NCI-H2196 treated with DMSO at 0.1 percent for 48 hours (cell line): ENCODE measurements around the gene DUSP2.

ENCODE experiments used
- DNase-seq: peaks from one replicate; lab custom pipeline; 2025; ENCODE audit not compliant: unreplicated experiment; lab: John Stamatoyannopoulos, UW

The DUSP2 gene

GRCh38 chr2:96103761-96104486 is 41.3 kb downstream of the DUSP2 start:
- no peak for DNase-seq

- DNase-seq: no peak
These were observed 42.0 kb downstream of the DUSP2 start for GRCh38 chr2:96103187-96103601.

DNA sequence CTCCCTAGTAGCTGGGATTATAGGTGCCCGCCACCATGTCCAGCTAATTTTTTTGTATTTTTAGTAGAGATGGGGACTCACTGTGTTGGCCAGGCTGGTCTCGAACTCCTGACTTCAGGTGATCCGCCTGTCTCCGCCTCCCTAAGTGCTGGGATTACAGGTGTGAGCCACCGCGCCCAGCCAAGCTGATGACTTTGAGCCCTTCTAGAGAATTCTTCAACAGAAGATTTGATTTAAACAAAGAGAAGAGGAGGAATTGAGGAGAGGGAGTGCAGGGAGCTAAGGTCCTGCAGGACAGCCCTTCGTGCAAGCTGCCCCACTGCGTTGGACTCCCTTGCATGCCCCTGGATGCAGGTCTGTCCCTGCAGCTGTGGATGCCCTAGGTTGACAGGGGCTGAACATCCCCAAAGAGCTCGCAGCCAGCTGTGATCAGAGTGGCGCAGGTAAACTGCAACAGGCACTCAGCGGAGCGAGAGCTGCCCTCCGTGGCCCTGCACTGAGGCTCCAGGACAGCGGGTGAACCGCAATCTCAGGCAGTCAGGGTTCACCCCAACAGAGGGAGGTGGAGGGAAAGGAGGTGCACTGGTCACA is 42.5 kb downstream of the DUSP2 start:
- DNase-seq: no peak

DNA sequence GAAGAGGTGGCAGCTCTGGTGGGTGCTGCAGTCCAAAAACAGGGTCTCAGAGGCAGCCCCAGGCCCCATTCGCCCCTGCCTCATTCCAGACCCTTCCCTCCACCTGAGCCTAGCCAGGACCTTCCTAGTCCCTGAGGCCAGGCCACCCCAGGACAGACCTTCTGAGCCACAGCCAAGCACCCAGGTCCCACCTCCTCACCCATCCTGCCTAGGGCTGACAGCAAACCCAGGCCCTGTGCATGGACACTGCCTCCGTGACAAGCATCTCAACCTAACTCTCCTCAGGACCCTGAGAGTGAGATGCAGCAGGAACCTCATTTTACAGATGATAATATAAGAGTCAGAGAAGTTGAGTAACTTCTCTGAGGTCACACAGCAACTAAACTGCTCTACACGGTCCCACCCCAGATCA is 44.3 kb downstream of the DUSP2 start:
- DNase-seq: no peak

- no peak for DNase-seq
These were observed 45.1 kb downstream of the DUSP2 start for GRCh38 chr2:96099861-96100798.

GRCh38 chr2:96098900-96099590 is 46.2 kb downstream of the DUSP2 start:
- DNase-seq: no peak

DNA sequence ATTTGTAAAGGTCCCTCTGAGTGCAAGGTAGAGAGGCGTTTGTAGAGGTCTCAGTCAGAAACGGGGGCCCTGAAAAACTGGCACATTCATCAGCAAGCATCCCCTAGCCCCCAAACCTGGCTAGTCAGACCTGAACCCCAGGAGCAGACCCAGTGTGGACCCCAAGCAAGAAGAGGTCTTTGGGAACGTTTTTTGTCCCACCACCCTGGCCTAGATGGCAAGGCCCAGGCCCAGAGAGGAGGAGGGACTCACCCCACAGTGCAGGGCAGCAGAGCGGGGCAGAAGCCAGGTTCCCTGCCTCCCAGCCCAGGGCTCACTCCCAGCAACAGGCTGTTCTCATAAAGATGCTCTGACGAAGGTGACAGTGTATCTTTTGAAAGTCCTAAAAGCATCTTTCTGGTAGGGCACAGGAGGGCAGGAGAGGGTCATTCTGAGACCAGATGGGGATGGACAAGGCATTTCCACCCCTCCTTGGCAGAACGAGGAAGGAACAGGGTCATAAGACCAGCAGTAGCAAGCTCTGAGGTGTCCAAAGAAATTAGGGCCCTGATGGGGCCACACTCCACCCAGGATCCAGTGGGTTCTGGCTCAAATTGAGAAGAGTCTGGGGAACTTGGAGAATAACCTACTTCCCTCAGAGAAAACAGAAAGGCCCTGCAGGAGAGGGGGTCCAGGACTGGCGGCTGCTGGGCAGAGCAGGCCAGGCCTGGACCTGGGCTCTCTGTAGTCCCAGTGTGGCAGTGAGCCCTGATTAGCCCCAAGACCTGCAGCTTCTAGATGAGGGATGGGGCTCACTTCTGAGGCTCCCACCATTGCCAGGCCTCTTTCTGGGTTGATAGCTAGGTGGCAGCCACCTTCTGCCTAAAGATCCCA is 47.1 kb downstream of the DUSP2 start:
- no peak for DNase-seq

GRCh38 chr2:96097441-96097840 is 47.8 kb downstream of the DUSP2 start:
- DNase-seq: no peak

DNA sequence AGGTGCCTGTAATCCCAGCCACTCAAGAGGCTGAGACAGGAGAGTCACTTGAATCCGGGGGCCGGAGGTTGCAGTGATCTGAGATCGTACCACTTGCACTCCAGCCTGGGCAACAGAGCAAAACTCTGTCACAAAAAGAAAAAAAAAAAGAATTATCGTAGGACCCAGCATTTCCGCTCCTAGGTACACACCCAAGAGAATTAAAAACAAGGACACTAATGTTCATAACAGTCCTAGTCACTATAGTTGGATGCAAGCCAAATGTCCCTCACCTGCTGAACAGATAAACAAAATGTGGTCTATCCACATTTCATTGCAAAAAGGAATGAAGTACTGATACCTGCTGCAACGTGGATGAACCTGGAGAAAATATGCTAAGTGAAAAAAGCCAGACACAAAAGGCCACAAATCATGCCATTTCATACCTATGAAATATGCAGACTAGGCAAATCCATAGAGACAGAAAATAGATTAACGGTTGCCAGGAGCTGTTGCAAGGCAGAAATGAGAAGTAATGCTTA is 50.1 kb downstream of the DUSP2 start:
- no peak for DNase-seq

GRCh38 chr2:96093528-96093927 is 51.7 kb downstream of the DUSP2 start:
- no peak for DNase-seq
